Panc1 (cell line): ENCODE data around the gene DRAM1. TPM values are rescaled to one million over a fixed set of nuclear protein-coding genes. Genes with fewer than 3 reads are reported as not detected.

ENCODE experiments used
- ATAC-seq: fragments of 200-7000 bp; cut with Tn5 transposase; 2 replicates; pipeline ENCODE4 v1.9.1; 2020; ENCODE audit warnings: mild to moderate bottlenecking, moderate library complexity
- BruUV-seq: library from RNA; stranded (reverse); fragments of 400-500 nt; replicated peaks from 2 replicates; lab custom pipeline; 2021; lab: Mats Ljungman, UMichigan
- CTCF ChIA-PET: fragments of 300-600 bp; sonication (Branson Sonifier 250); formaldehyde crosslinking; loops from one replicate; lab custom pipeline; 2022; ENCODE audit warnings: antibody characterized with exemption; lab: Charles Lee
- POLR2A ChIA-PET: fragments of 300-600 bp; sonication (Branson Sonifier 250); formaldehyde crosslinking; loops from one replicate; lab custom pipeline; 2022; ENCODE audit warnings: antibody characterized with exemption; lab: Charles Lee
- DNase-seq: peaks from one replicate; pipeline ENCODE4 v3.0.0-alpha.2; 2010; ENCODE audit warnings: low read depth, low spot score
- H3K27ac ChIP-seq: 2 replicates; pipeline ENCODE4 v1.5.1; 2011; ENCODE audit warnings: mild to moderate bottlenecking, low read length, inconsistent platforms
- H3K27me3 ChIP-seq: fragments of 200-500 bp; sonication (Bioruptor generic); 2 replicates; pipeline ENCODE4 v1.6.0; 2014; ENCODE audit warnings: low read length, inconsistent platforms; ENCODE audit not compliant: control insufficient read depth, insufficient read depth
- H3K36me3 ChIP-seq: fragments of 200-500 bp; sonication (Bioruptor generic); 2 replicates; pipeline ENCODE4 v1.5.1; 2014; ENCODE audit warnings: inconsistent platforms, mild to moderate bottlenecking, low read length, moderate library complexity; ENCODE audit not compliant: control insufficient read depth, insufficient read depth
- H3K4me1 ChIP-seq: 2 replicates; pipeline ENCODE4 v1.5.1; 2011; ENCODE audit warnings: inconsistent platforms, mild to moderate bottlenecking, low read length, moderate library complexity; ENCODE audit not compliant: control insufficient read depth, insufficient read depth
- H3K4me3 ChIP-seq, 2 experiments: 2 replicates each; pipeline ENCODE4 v1.5.1; 2011 to 2012; ENCODE audit warnings: low read depth in 2 of 2, low read length in 2 of 2, mild to moderate bottlenecking in 2 of 2, inconsistent platforms in 1 of 2, moderate library complexity in 1 of 2
- H3K9me3 ChIP-seq: fragments of 200-500 bp; sonication (Bioruptor generic); 2 replicates; pipeline ENCODE4 v1.5.1; 2014; ENCODE audit warnings: low read depth, mild to moderate bottlenecking, inconsistent platforms, low read length, moderate library complexity; ENCODE audit not compliant: control insufficient read depth, insufficient read depth
- POLR2AphosphoS5 ChIP-seq: IDR thresholded peaks from 2 replicates; pipeline ENCODE4 v1.6.1; 2012; ENCODE audit warnings: mild to moderate bottlenecking, low read depth, low read length, moderate library complexity
- SIN3A ChIP-seq: IDR thresholded peaks from 2 replicates; pipeline ENCODE4 v1.6.1; 2012; ENCODE audit warnings: low read depth, mild to moderate bottlenecking, low read length, moderate library complexity, borderline replicate concordance; ENCODE audit not compliant: insufficient read depth
- TCF7L2 ChIP-seq: IDR thresholded peaks from 2 replicates; pipeline ENCODE4 v1.6.1; 2011; ENCODE audit warnings: mild to moderate bottlenecking, low read depth, low read length, inconsistent platforms
- in situ Hi-C: cut with HindIII; loops from 2 replicates; pipeline ENCODE4 v1.10.0; 2016; ENCODE audit warnings: low sequenced_read_pairs, low pct_unique_long_range_greater_than_20kb
- intact Hi-C: fragments of 100-400 bp; cut with micrococcal nuclease; formaldehyde crosslinking; loops from one replicate; pipeline ENCODE4 v1.10.0; 2022; ENCODE audit not compliant: unreplicated experiment
- total RNA-seq: library from RNA; stranded (reverse); gene quantifications from one replicate; pipeline ENCODE4 v1.2.1, GENCODE V29; 2021; ENCODE audit not compliant: unreplicated experiment
- TF ChIP-seq, protein P1 (sequence below): fragments of 450-650 bp; IDR thresholded peaks from 2 replicates; pipeline ENCODE4 v1.5.1; 2017; ENCODE audit warnings: mild to moderate bottlenecking
- TF ChIP-seq, protein P2 (sequence below), 2 experiments: IDR thresholded peaks; 2 replicates each; pipeline ENCODE4 v1.6.1; 2011 to 2012; ENCODE audit warnings: low read depth in 2 of 2, control low read depth in 1 of 2, low read length in 1 of 2, mild to moderate bottlenecking in 1 of 2, moderate library complexity in 1 of 2; ENCODE audit not compliant: insufficient read depth in 1 of 2

DRAM1 gene
- total RNA-seq, 1 experiment from 2014 or later = 19.2 TPM

DNA sequence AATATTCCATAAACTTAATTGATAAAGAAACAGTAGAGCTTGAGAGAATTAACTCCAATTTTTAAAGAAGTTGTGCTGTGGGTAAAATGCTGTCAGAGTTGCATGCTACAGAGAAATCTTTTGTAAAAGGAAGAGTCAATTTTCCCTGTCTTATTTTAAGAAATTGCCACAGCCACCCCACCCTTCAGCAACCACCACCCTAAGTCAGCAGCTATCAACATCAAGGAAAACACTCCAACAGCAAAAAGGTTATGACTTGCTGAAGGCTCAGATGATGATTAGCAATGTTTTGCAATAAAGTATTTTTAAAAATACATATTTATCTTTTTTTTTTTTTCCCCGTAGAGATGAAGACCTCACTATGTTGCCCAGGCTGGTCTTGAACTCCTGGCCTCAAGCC is 6.5 kb upstream of the DRAM1 start:
- in situ Hi-C loops (no loop called here), intact Hi-C loops (no loop called here)
- no peaks in the 10 kb centered on the region for H3K27me3 ChIP-seq
- H3K4me3 ChIP-seq = no peak overlapping the region
- H3K9me3 ChIP-seq = no peaks in the 10 kb centered on the region
- BruUV-seq = no TSS peak
- TF ChIP-seq TCF7L2 (no peak), POLR2AphosphoS5 (no peak)
- TF ChIP-seq, protein P1, sequence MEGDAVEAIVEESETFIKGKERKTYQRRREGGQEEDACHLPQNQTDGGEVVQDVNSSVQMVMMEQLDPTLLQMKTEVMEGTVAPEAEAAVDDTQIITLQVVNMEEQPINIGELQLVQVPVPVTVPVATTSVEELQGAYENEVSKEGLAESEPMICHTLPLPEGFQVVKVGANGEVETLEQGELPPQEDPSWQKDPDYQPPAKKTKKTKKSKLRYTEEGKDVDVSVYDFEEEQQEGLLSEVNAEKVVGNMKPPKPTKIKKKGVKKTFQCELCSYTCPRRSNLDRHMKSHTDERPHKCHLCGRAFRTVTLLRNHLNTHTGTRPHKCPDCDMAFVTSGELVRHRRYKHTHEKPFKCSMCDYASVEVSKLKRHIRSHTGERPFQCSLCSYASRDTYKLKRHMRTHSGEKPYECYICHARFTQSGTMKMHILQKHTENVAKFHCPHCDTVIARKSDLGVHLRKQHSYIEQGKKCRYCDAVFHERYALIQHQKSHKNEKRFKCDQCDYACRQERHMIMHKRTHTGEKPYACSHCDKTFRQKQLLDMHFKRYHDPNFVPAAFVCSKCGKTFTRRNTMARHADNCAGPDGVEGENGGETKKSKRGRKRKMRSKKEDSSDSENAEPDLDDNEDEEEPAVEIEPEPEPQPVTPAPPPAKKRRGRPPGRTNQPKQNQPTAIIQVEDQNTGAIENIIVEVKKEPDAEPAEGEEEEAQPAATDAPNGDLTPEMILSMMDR = no peak
- TF ChIP-seq, protein P2, sequence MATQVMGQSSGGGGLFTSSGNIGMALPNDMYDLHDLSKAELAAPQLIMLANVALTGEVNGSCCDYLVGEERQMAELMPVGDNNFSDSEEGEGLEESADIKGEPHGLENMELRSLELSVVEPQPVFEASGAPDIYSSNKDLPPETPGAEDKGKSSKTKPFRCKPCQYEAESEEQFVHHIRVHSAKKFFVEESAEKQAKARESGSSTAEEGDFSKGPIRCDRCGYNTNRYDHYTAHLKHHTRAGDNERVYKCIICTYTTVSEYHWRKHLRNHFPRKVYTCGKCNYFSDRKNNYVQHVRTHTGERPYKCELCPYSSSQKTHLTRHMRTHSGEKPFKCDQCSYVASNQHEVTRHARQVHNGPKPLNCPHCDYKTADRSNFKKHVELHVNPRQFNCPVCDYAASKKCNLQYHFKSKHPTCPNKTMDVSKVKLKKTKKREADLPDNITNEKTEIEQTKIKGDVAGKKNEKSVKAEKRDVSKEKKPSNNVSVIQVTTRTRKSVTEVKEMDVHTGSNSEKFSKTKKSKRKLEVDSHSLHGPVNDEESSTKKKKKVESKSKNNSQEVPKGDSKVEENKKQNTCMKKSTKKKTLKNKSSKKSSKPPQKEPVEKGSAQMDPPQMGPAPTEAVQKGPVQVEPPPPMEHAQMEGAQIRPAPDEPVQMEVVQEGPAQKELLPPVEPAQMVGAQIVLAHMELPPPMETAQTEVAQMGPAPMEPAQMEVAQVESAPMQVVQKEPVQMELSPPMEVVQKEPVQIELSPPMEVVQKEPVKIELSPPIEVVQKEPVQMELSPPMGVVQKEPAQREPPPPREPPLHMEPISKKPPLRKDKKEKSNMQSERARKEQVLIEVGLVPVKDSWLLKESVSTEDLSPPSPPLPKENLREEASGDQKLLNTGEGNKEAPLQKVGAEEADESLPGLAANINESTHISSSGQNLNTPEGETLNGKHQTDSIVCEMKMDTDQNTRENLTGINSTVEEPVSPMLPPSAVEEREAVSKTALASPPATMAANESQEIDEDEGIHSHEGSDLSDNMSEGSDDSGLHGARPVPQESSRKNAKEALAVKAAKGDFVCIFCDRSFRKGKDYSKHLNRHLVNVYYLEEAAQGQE (IDR thresholded peaks at IDR 0.05; ENCODE audit: insufficient read depth in 1 of 2, low read depth in 2 of 2, low read length in 1 of 2) = no peak
- no peak for ATAC-seq
- no peak overlapping the region for H3K27ac ChIP-seq
- POLR2A ChIA-PET = no interaction called here
- no peaks in the 10 kb centered on the region for H3K4me1 ChIP-seq
- DNase-seq = no peak
- H3K36me3 ChIP-seq = no peaks in the 10 kb centered on the region
- CTCF ChIA-PET = interaction anchor here (1.0 kb wide), 1 partner anchor 41 kb away, joined by 3 read pairs; no protein-coding TSS in a partner anchor

DNA sequence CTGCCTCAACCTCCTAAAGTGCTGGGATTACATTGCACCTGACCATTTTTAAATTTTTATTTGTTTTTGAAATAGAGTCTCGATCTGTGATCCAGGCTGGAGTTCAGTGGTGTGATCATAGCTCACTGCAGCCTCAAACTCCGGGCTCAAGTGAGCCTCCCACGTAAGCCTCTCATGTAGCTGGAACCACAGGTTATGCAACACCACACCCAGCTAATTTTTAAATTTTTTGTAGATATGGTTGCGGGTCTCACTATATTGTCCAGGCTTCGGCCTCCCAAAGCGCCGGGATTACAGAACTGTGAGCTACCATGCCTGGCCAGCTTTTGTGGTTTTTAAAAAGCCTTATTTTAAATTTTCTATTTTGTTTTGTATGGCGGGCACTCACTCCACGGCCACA is 2.2 kb upstream of the DRAM1 start:
- Histone ChIP-seq H3K4me1 (no peaks in the 10 kb centered on the region), H3K9me3 (no peaks in the 10 kb centered on the region), H3K27ac (no peak overlapping the region), H3K36me3 (no peaks in the 10 kb centered on the region), H3K27me3 (no peaks in the 10 kb centered on the region), H3K4me3 (no peak overlapping the region)
- no TSS peak for BruUV-seq
- intact Hi-C loops = no loop called here
- DNase-seq (no peak), ATAC-seq (no peak)
- POLR2A ChIA-PET = interaction anchor here (0.6 kb wide), 1 partner anchor 20 kb away, joined by 5 read pairs; no protein-coding TSS in a partner anchor
- in situ Hi-C loops = no loop called here
- TF ChIP-seq POLR2AphosphoS5 = no peak
- no peak for TF ChIP-seq TCF7L2
- TF ChIP-seq, protein P1 = no peak
- no peak for TF ChIP-seq SIN3A
- TF ChIP-seq, protein P2 (IDR thresholded peaks at IDR 0.05; ENCODE audit: insufficient read depth in 1 of 2, low read depth in 2 of 2, low read length in 1 of 2) = no peak
- CTCF ChIA-PET = no interaction called here
